ENCODE results near the gene TLN1. TPM values are rescaled to one million over a fixed set of nuclear protein-coding genes. Genes with fewer than 3 reads are reported as not detected.

The TLN1 gene
- total and polyA plus RNA-seq, 10 of the 15 experiments (the other 5 are each of a cell fraction or from before 2014, with no cell fraction given), result 11.6 to 305 (median 71.9) TPM

DNA sequence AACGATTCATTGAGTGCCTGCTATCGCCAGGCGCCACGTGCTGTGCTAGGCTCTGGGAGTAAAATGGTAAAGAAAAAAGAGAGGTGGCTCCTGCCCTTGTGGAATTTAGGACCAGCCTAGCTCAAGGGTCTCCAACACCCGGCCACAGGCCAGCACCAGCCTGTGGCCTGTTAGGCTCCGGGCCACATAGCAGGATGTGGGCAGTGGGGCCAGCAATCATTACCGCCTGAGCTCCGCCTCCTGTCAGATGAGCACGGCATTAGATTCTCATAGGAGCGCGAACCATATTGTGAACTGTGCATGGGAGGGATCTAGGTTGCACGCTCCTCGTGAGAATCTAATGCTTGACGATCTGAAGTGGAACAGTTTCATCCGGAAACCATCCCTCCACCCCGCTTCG, 75.6 kb downstream of the TLN1 start:
- no peak overlapping the region for H2AFZ ChIP-seq (ENCODE audit: control insufficient read depth, low read depth, low read length)
- intact Hi-C loops (cut with micrococcal nuclease; ENCODE audit: unreplicated experiment), result loop anchor here (10.0 kb wide), 1 partner anchor 168 kb away; the partner anchor contains the start of genes FAM221B and TMEM8B
- in situ Hi-C loops (cut with MboI), result no loop called here
- peaks cover 23% of the 10 kb centered on the region for H3K4me1 ChIP-seq (ENCODE audit: control insufficient read depth, insufficient read depth, low read length)
- no peaks in the 10 kb centered on the region for H3K27me3 ChIP-seq (replicated peaks in 1 of 2; ENCODE audit: control insufficient read depth in 2 of 2, insufficient read depth in 2 of 2, low read length in 1 of 2)
- H4K20me1 ChIP-seq (ENCODE audit: control insufficient read depth, insufficient read depth), result no peaks in the 10 kb centered on the region
- ChIA-PET CTCF (interaction anchor here (0.6 to 13.5 kb wide), 10 partner anchors 9 to 123 kb away, joined by 3 to 227 read pairs (median 10); partner anchors contain the start of genes ARHGEF39, CREB3, TESK1 and TLN1), SMC1A (ENCODE audit: uncharacterized antibody, unreplicated experiment) (interaction anchor here (6.7 to 12.5 kb wide), 2 partner anchors 9 to 73 kb away, joined by 114 to 145 read pairs; partner anchors contain the start of genes CREB3, SIT1 and TLN1), RAD21 (ENCODE audit: unreplicated experiment) (interaction anchor here (1.1 to 4.3 kb wide), 6 partner anchors 8 to 92 kb away, joined by 3 to 60 read pairs (median 6); partner anchors contain the start of genes GBA2, RGP1, TESK1 and TLN1), POLR2A (interaction anchor here (1.5 to 10.9 kb wide), 6 partner anchors 8 to 73 kb away, joined by 5 to 163 read pairs (median 18); partner anchors contain the start of genes ARHGEF39, CD72, CREB3 and SIT1)
- whole genome bisulfite sequencing (ENCODE audit: insufficient coverage, insufficient replicate concordance, low lambda C conversion rate, missing lambda C conversion rate), result 79% methylated on average over 17 of the region's 17 CpGs
- DNase-seq (ENCODE audit: low read depth, low spot score) (no peak), FAIRE-seq (no peak), ATAC-seq (no peak)
- no peak overlapping the region for H3K4me2 ChIP-seq (ENCODE audit: control insufficient read depth, insufficient read depth)
- no TSS peak for BruUV-seq (replicated peaks)
- H3K27ac ChIP-seq (ENCODE audit: control insufficient read depth, insufficient read depth), result no peak overlapping the region
- TF ChIP-seq, protein P1, sequence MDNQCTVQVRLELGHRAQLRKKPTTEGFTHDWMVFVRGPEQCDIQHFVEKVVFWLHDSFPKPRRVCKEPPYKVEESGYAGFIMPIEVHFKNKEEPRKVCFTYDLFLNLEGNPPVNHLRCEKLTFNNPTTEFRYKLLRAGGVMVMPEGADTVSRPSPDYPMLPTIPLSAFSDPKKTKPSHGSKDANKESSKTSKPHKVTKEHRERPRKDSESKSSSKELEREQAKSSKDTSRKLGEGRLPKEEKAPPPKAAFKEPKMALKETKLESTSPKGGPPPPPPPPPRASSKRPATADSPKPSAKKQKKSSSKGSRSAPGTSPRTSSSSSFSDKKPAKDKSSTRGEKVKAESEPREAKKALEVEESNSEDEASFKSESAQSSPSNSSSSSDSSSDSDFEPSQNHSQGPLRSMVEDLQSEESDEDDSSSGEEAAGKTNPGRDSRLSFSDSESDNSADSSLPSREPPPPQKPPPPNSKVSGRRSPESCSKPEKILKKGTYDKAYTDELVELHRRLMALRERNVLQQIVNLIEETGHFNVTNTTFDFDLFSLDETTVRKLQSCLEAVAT (IDR thresholded peaks at IDR 0.05), result 0 out of 2 replicates have a peak, but pooled peaks have one; percentile 27
- TF ChIP-seq RCOR1 (conservative IDR thresholded peaks at IDR 0.05; ENCODE audit: low read depth, low read length), result no peak
- no peak overlapping the region for H3K4me3 ChIP-seq
- no peaks in the 10 kb centered on the region for H3K9me3 ChIP-seq (replicated peaks; ENCODE audit: control insufficient read depth, insufficient read depth, low read length)
- H3K36me3 ChIP-seq (ENCODE audit: control insufficient read depth in 2 of 2, insufficient read depth in 2 of 2, low read length in 1 of 2), result peaks cover 3 to 6% of the 10 kb centered on the region in 2 experiments; a peak in 2 of 4 replicates
- H3K79me2 ChIP-seq (ENCODE audit: control insufficient read depth, insufficient read depth, low read length), result peaks cover 21% of the 10 kb centered on the region
- H3K9ac ChIP-seq (ENCODE audit: control insufficient read depth, insufficient read depth, low read length), result no peak overlapping the region

DNA sequence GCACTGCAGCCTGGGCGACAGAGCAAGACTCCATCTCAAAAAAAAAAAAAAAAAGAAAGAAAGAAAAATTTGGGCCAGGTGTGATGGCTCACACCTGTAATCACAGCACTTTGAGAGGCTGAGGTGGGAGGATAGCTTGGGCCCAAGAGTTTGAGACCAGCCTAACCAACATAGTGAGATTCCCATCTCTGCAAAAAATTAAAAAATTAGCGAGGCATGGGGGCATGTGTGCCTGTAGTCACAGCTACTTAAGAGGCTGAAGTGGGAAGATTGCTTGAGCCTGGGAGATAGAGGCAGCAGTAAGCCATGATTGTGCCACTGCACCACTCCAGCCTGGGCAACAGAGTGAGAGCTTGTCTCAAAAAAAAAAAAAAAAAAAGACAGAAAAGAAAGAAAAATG, 78.4 kb downstream of the TLN1 start:
- POLR2A ChIA-PET, result interaction anchor here (0.6 to 11.1 kb wide), 4 partner anchors 33 to 907 kb away, joined by 3 to 127 read pairs (median 4); partner anchors contain the start of genes CREB3 and TLN1
- Histone ChIP-seq H3K27me3 (replicated peaks in 1 of 2; ENCODE audit: control insufficient read depth in 2 of 2, insufficient read depth in 2 of 2, low read length in 1 of 2) (no peaks in the 10 kb centered on the region), H3K36me3 (ENCODE audit: control insufficient read depth in 2 of 2, insufficient read depth in 2 of 2, low read length in 1 of 2) (no peaks in the 10 kb centered on the region), H4K20me1 (ENCODE audit: control insufficient read depth, insufficient read depth) (no peaks in the 10 kb centered on the region), H3K9me3 (replicated peaks; ENCODE audit: control insufficient read depth, insufficient read depth, low read length) (no peaks in the 10 kb centered on the region), H3K27ac (ENCODE audit: control insufficient read depth, insufficient read depth) (no peak overlapping the region), H3K4me3 (no peak overlapping the region), H3K79me2 (ENCODE audit: control insufficient read depth, insufficient read depth, low read length) (peaks cover 21% of the 10 kb centered on the region), H3K4me1 (ENCODE audit: control insufficient read depth, insufficient read depth, low read length) (peaks cover 22% of the 10 kb centered on the region), H2AFZ (ENCODE audit: control insufficient read depth, low read depth, low read length) (no peak overlapping the region), H3K4me2 (ENCODE audit: control insufficient read depth, insufficient read depth) (no peak overlapping the region), H3K9ac (ENCODE audit: control insufficient read depth, insufficient read depth, low read length) (no peak overlapping the region)
- RAD21 ChIA-PET (ENCODE audit: unreplicated experiment), result interaction anchor here (0.7 to 9.6 kb wide), 4 partner anchors 12 to 1020 kb away, joined by 3 to 133 read pairs (median 3); partner anchors contain the start of genes ARHGEF39, CREB3 and TLN1
- TF ChIP-seq EP300 (IDR thresholded peaks at IDR 0.05; ENCODE audit: borderline replicate concordance in 1 of 2, control insufficient read depth in 1 of 2, low read depth in 2 of 2, low read length in 2 of 2) (no peak), IRF5 (IDR thresholded peaks at IDR 0.05; ENCODE audit: borderline replicate concordance) (no peak), EGR1 (IDR thresholded peaks at IDR 0.05; ENCODE audit: borderline replicate concordance in 1 of 2, low read depth in 2 of 2, low read length in 2 of 2) (no peak), SMC3 (IDR thresholded peaks at IDR 0.05; ENCODE audit: borderline replicate concordance, low read length) (no peak), EED (IDR thresholded peaks at IDR 0.05; ENCODE audit: low read depth) (no peak), KAT2A (conservative IDR thresholded peaks at IDR 0.05; ENCODE audit: control insufficient read depth, low read depth, low read length) (no peak), PBX3 (IDR thresholded peaks at IDR 0.05; ENCODE audit: insufficient replicate concordance, low read depth, low read length) (no peak), TCF12 (IDR thresholded peaks at IDR 0.05; ENCODE audit: low read depth, low read length) (no peak), CREB1 (IDR thresholded peaks at IDR 0.05; ENCODE audit: low read depth) (no peak)
- 94% methylated on average over 1 of the region's 2 CpGs for WGBS (ENCODE audit: insufficient coverage, insufficient replicate concordance, low lambda C conversion rate, missing lambda C conversion rate)
- CTCF ChIA-PET, result interaction anchor here (1.6 kb wide), 1 partner anchor 42 kb away, joined by 3 read pairs; no protein-coding TSS in a partner anchor
- BruUV-seq (replicated peaks), result no TSS peak
- in situ Hi-C loops (cut with MboI) (no loop called here), intact Hi-C loops (cut with micrococcal nuclease; ENCODE audit: unreplicated experiment) (loop anchor here (10.0 kb wide), 1 partner anchor 171 kb away; the partner anchor contains the start of genes FAM221B and TMEM8B)
- no peak for FAIRE-seq
- SMC1A ChIA-PET (ENCODE audit: uncharacterized antibody, unreplicated experiment), result interaction anchor here (0.6 to 1.4 kb wide), 3 partner anchors 9 to 82 kb away, joined by 3 to 4 read pairs (median 3); no protein-coding TSS in a partner anchor
- ATAC-seq, result no peak
- no peak for DNase-seq (ENCODE audit: low read depth, low spot score)
